22Rv1 (cell line): Measurements from ENCODE around the gene MX1.

ENCODE experiments used
- H3K27ac ChIP-seq: fragments of 450-650 bp; 2 replicates; pipeline ENCODE4 v1.5.1; 2017
- CTCF ChIP-seq: fragments of 450-650 bp; IDR thresholded peaks from 2 replicates; pipeline ENCODE4 v1.5.1; 2017; ENCODE audit warnings: mild to moderate bottlenecking
- ZFX ChIP-seq: fragments of 450-650 bp; IDR thresholded peaks from 2 replicates; pipeline ENCODE4 v1.6.1; 2017; ENCODE audit warnings: antibody characterized with exemption, borderline replicate concordance

Gene MX1

GRCh38 chr21:41483973-41484372 is 57.9 kb downstream of the MX1 start:
- TF ChIP-seq ZFX (no peak), CTCF (no peak)
- no peak overlapping the region for H3K27ac ChIP-seq

- TF ChIP-seq CTCF: no peak
- no peak for TF ChIP-seq ZFX
Observed at GRCh38 chr21:41487082-41487481, 61.0 kb downstream of the MX1 start.

GRCh38 chr21:41488080-41488479 is 62.0 kb downstream of the MX1 start:
- TF ChIP-seq CTCF (no peak), ZFX (no peak)
- H3K27ac ChIP-seq: no peak overlapping the region

More at GRCh38 chr21:41487082-41487481, 61.0 kb downstream of the MX1 start:
- H3K27ac ChIP-seq: no peak overlapping the region

- TF ChIP-seq ZFX: no peak
- TF ChIP-seq CTCF: no peak
- H3K27ac ChIP-seq: no peak overlapping the region
Observed at GRCh38 chr21:41489329-41489728, 63.3 kb downstream of the MX1 start.

GRCh38 chr21:41490330-41490729 is 64.3 kb downstream of the MX1 start:
- H3K27ac ChIP-seq: no peak overlapping the region
- TF ChIP-seq ZFX: no peak
- TF ChIP-seq CTCF: no peak

- TF ChIP-seq ZFX: no peak
- TF ChIP-seq CTCF: no peak
Observed at GRCh38 chr21:41491412-41491811, 65.4 kb downstream of the MX1 start.

GRCh38 chr21:41494242-41494641 is 68.2 kb downstream of the MX1 start:
- no peak for TF ChIP-seq CTCF
- TF ChIP-seq ZFX: no peak
- no peak overlapping the region for H3K27ac ChIP-seq

More at GRCh38 chr21:41491412-41491811, 65.4 kb downstream of the MX1 start:
- H3K27ac ChIP-seq: no peak overlapping the region
